SK-N-SH (cell line): ENCODE results near the gene FAM180B. TPM values are rescaled to one million over a fixed set of nuclear protein-coding genes. Genes with fewer than 3 reads are reported as not detected.
A peak's percentile ranks its signal among the peaks of the same experiment; 100 is the strongest.

Source experiments
- CTCF ChIA-PET: fragments of 300-600, 350-600 bp; formaldehyde crosslinking; extraction: SDS; loops from one replicate; lab custom pipeline; 2021; lab: Yijun Ruan, JAX
- POLR2A ChIA-PET: fragments of 350-600 bp; sonication (Branson Sonifier 250); formaldehyde crosslinking; extraction: SDS; loops from one replicate; lab custom pipeline; 2020; ENCODE audit warnings: antibody characterized with exemption, inconsistent platforms; lab: Yijun Ruan, JAX
- DNase-seq: peaks from one replicate; pipeline ENCODE4 v3.0.0; 2012
- H2AFZ ChIP-seq: fragments of 200-600 bp; sonication (generic); 2 replicates; pipeline ENCODE4 v1.8.1; 2016; ENCODE audit warnings: antibody characterized with exemption, mild to moderate bottlenecking, low read depth
- H3F3A ChIP-seq: fragments of 200-600 bp; sonication (generic); replicated peaks from 2 replicates; pipeline ENCODE3; 2016; ENCODE audit warnings: antibody characterized with exemption, mild to moderate bottlenecking; ENCODE audit not compliant: insufficient read depth
- H3K27ac ChIP-seq, 2 experiments: fragments of 200-500 bp in 1 of 2; fragments of 200-600 bp in 1 of 2; sonication (Bioruptor generic) in 1 of 2; sonication (generic), shearing (Covaris generic) in 1 of 2; 2 replicates each; pipeline versions ENCODE4 v1.5.1 to v1.6.1; 2014 to 2016; ENCODE audit warnings: low read depth in 2 of 2, inconsistent platforms in 1 of 2, low read length in 1 of 2, mild to moderate bottlenecking in 1 of 2, mixed read lengths in 1 of 2
- H3K27me3 ChIP-seq: fragments of 200-600 bp; sonication (generic), shearing (Covaris generic); 2 replicates; pipeline ENCODE4 v1.6.1; 2016; ENCODE audit warnings: mixed run types; ENCODE audit not compliant: insufficient read depth
- H3K36me3 ChIP-seq, 2 experiments: fragments of 200-500 bp in 1 of 2; fragments of 200-600 bp in 1 of 2; sonication (Bioruptor generic) in 1 of 2; sonication (generic) in 1 of 2; replicated peaks in 1 of 2; 2 replicates each; pipeline versions ENCODE3 to v1.5.1; 2014 to 2016; ENCODE audit warnings: low read length in 1 of 2, mild to moderate bottlenecking in 1 of 2; ENCODE audit not compliant: insufficient read depth in 2 of 2, control insufficient read depth in 1 of 2
- H3K4me1 ChIP-seq, 2 experiments: fragments of 200-500 bp in 1 of 2; fragments of 200-600 bp in 1 of 2; sonication (Bioruptor generic) in 1 of 2; sonication (generic), shearing (Covaris generic) in 1 of 2; 2 replicates each; pipeline versions ENCODE4 v1.5.1 to v1.6.1; 2014 to 2016; ENCODE audit warnings: low read depth in 1 of 2, low read length in 1 of 2, mixed run types in 1 of 2; ENCODE audit not compliant: insufficient read depth in 2 of 2, control insufficient read depth in 1 of 2
- H3K4me2 ChIP-seq: fragments of 200-600 bp; sonication (generic), shearing (Covaris generic); 2 replicates; pipeline ENCODE4 v1.6.1; 2017; ENCODE audit warnings: mixed run types
- H3K4me3 ChIP-seq, 2 experiments: fragments of 200-500 bp in 1 of 2; fragments of 200-600 bp in 1 of 2; sonication (Bioruptor generic) in 1 of 2; sonication (generic), shearing (Covaris generic) in 1 of 2; 2 replicates each; pipeline versions ENCODE4 v1.5.1 to v1.8.1; 2014 to 2016; ENCODE audit warnings: low read depth in 2 of 2, inconsistent platforms in 1 of 2, low read length in 1 of 2, mild to moderate bottlenecking in 1 of 2, mixed read lengths in 1 of 2, moderate library complexity in 1 of 2
- H3K79me2 ChIP-seq: fragments of 200-600 bp; sonication (generic); 2 replicates; pipeline ENCODE4 v1.8.1; 2017; ENCODE audit warnings: mild to moderate bottlenecking; ENCODE audit not compliant: insufficient read depth
- H3K9ac ChIP-seq: fragments of 200-600 bp; sonication (generic); 2 replicates; pipeline ENCODE4 v1.6.1; 2017; ENCODE audit warnings: mixed run types
- H3K9me2 ChIP-seq: fragments of 200-600 bp; sonication (generic); 2 replicates; pipeline ENCODE4 v1.6.1; 2017; ENCODE audit warnings: mixed run types
- H3K9me3 ChIP-seq: fragments of 200-600 bp; sonication (generic); 2 replicates; pipeline ENCODE4 v1.6.1; 2017; ENCODE audit warnings: mixed run types, mild to moderate bottlenecking, moderate library complexity
- H4K20me1 ChIP-seq: fragments of 200-600 bp; sonication (generic); 2 replicates; pipeline ENCODE4 v1.6.1; 2017; ENCODE audit warnings: mild to moderate bottlenecking, mixed run types; ENCODE audit not compliant: insufficient read depth
- CHD2 ChIP-seq: fragments of 150-350 bp; IDR thresholded peaks from 2 replicates; pipeline ENCODE4 v1.6.1; 2018; ENCODE audit warnings: low read length; ENCODE audit not compliant: partially characterized antibody
- ELF1 ChIP-seq: IDR thresholded peaks from 2 replicates; pipeline ENCODE4 v1.4.0; 2012
- FOSL2 ChIP-seq: IDR thresholded peaks from 2 replicates; pipeline ENCODE4 v1.4.0; 2012; ENCODE audit warnings: low read depth, mild to moderate bottlenecking, moderate library complexity, borderline replicate concordance
- JUND ChIP-seq: IDR thresholded peaks from 2 replicates; pipeline ENCODE4 v1.4.0; 2012
- MXI1 ChIP-seq: IDR thresholded peaks from 2 replicates; pipeline ENCODE4 v1.6.1; 2012; ENCODE audit warnings: mild to moderate bottlenecking, low read depth, low read length, improper control_type of control experiment
- NRF1 ChIP-seq: IDR thresholded peaks from 2 replicates; pipeline ENCODE4 v1.6.1; 2012; ENCODE audit warnings: low read depth, mild to moderate bottlenecking, low read length
- POLR2AphosphoS5 ChIP-seq: IDR thresholded peaks from 2 replicates; pipeline ENCODE4 v1.6.1; 2012; ENCODE audit warnings: low read depth, low read length
- RFX5 ChIP-seq: IDR thresholded peaks from 2 replicates; pipeline ENCODE4 v1.6.1; 2012; ENCODE audit warnings: mild to moderate bottlenecking, improper control_type of control experiment, low read length
- SIN3A ChIP-seq: IDR thresholded peaks from 2 replicates; pipeline ENCODE4 v1.6.1; 2012; ENCODE audit warnings: low read depth, mild to moderate bottlenecking, low read length, moderate library complexity, borderline replicate concordance
- TAF1 ChIP-seq: IDR thresholded peaks from 2 replicates; pipeline ENCODE4 v1.6.1; 2012; ENCODE audit warnings: low read depth, mild to moderate bottlenecking, low read length, moderate library complexity, borderline replicate concordance
- YY1 ChIP-seq: IDR thresholded peaks from 2 replicates; pipeline ENCODE4 v1.4.0; 2012; ENCODE audit warnings: low read depth, mild to moderate bottlenecking
- WGBS: methylation state at CpG from one replicate; pipeline ENCODE4 v1.1.6; 2017; ENCODE audit warnings: low lambda C conversion rate; 5-methylcytosine and 5-hydroxymethylcytosine counted together
- polyA plus RNA-seq, 3 experiments: library from polyadenylated mRNA; depleted of rRNA; stranded (reverse); fragments of >200 nt; gene quantifications; 2 replicates each; pipeline ENCODE4 v1.2.3, GENCODE V29; 2012
- TF ChIP-seq, protein P1 (sequence below): fragments of 150-350 bp; IDR thresholded peaks from 2 replicates; pipeline ENCODE4 v1.6.1; 2016; ENCODE audit warnings: mild to moderate bottlenecking, low read depth, low read length
- TF ChIP-seq, protein P2 (sequence below): IDR thresholded peaks from 2 replicates; pipeline ENCODE4 v1.4.0; 2012; ENCODE audit warnings: low read depth, borderline replicate concordance
- TF ChIP-seq, protein P3 (sequence below): fragments of 200-600 bp; sonication (generic); IDR thresholded peaks from 2 replicates; pipeline ENCODE4 v1.6.1; 2017; ENCODE audit warnings: antibody characterized with exemption, mild to moderate bottlenecking, moderate library complexity
- TF ChIP-seq, protein P4 (sequence below): IDR thresholded peaks from 2 replicates; pipeline ENCODE4 v1.4.0; 2012; ENCODE audit warnings: low read depth

Gene FAM180B
- polyA plus RNA-seq, 1 of the 3 experiments (the other 2 are of a cell fraction), result not detected

DNA sequence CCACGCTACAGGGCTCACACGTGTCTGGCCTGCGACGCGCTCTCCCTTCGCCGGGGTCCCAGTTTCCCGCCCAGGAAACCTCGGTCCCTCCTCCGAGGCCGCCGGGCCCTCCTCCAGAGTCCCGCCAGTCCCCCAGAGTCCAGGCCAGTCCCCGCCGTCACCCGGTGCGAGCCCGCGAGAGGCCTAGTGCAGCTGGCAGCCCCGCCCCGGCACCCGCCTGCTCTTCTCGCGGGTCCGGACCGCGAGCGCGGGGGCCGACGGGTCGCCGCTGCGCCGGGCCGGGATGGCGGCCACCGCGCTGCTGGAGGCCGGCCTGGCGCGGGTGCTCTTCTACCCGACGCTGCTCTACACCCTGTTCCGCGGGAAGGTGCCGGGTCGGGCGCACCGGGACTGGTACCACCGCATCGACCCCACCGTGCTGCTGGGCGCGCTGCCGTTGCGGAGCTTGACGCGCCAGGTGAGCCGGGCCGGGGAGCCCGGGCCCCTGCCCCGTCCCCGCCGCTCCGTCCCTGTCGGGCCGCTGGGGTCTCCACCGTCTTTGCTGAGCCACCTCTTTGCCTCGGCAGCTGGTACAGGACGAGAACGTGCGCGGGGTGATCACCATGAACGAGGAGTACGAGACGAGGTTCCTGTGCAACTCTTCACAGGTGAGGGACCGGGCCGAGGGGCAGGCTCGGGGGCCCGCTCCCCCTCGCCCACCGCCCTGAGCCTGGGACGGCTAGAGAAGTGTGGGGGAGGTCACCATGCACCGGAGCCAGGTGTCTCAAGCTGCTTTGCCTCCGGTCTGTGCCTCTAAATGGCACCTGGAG lies 20.9 kb upstream of the FAM180B start, which contains the start of gene PTPMT1:
Gene PTPMT1 (plus strand): TSS at position 260 of the 809 bp plus-strand sequence. CDS start 24 bp downstream, at position 284.
- Histone ChIP-seq H3K27me3 (no peaks in the 10 kb centered on the region), H3K9ac (peak within 1 kb of the TSS; percentile 96), H3K9me3 (no peaks in the 10 kb centered on the region), H3K4me1 (peaks cover 0 to 3% of the 10 kb centered on the region in 2 experiments; a peak in 3 of 4 replicates), H3F3A (no peaks in the 10 kb centered on the region), H3K27ac (peak within 1 kb of the TSS; percentile 38 to 40; a peak in 3 of 4 replicates), H2AFZ (peak within 1 kb of the TSS; percentile 98), H4K20me1 (no peaks in the 10 kb centered on the region), H3K79me2 (peaks cover 59% of the 10 kb centered on the region), H3K9me2 (no peaks in the 10 kb centered on the region), H3K4me2 (peak within 1 kb of the TSS; percentile 97), H3K36me3 (peaks cover 0 to 4% of the 10 kb centered on the region in 2 experiments), H3K4me3 (peak within 1 kb of the TSS; percentile 68 to 97)
- TF ChIP-seq, protein P1, sequence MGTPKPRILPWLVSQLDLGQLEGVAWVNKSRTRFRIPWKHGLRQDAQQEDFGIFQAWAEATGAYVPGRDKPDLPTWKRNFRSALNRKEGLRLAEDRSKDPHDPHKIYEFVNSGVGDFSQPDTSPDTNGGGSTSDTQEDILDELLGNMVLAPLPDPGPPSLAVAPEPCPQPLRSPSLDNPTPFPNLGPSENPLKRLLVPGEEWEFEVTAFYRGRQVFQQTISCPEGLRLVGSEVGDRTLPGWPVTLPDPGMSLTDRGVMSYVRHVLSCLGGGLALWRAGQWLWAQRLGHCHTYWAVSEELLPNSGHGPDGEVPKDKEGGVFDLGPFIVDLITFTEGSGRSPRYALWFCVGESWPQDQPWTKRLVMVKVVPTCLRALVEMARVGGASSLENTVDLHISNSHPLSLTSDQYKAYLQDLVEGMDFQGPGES, result no peak
- TF ChIP-seq, protein P2, sequence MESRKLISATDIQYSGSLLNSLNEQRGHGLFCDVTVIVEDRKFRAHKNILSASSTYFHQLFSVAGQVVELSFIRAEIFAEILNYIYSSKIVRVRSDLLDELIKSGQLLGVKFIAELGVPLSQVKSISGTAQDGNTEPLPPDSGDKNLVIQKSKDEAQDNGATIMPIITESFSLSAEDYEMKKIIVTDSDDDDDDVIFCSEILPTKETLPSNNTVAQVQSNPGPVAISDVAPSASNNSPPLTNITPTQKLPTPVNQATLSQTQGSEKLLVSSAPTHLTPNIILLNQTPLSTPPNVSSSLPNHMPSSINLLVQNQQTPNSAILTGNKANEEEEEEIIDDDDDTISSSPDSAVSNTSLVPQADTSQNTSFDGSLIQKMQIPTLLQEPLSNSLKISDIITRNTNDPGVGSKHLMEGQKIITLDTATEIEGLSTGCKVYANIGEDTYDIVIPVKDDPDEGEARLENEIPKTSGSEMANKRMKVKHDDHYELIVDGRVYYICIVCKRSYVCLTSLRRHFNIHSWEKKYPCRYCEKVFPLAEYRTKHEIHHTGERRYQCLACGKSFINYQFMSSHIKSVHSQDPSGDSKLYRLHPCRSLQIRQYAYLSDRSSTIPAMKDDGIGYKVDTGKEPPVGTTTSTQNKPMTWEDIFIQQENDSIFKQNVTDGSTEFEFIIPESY, result peak; percentile 94
- TF ChIP-seq SIN3A (peak; percentile 32; the same call in 1 of the 2 replicates), RFX5 (no peak), FOSL2 (no peak), YY1 (peak; percentile 68), CHD2 (peak; percentile 98), TAF1 (peak; percentile 64; the same call in 1 of the 2 replicates), MXI1 (peak; percentile 78), ELF1 (no peak), NRF1 (no peak), POLR2AphosphoS5 (peak; percentile 50), JUND (no peak)
- TF ChIP-seq, protein P3, sequence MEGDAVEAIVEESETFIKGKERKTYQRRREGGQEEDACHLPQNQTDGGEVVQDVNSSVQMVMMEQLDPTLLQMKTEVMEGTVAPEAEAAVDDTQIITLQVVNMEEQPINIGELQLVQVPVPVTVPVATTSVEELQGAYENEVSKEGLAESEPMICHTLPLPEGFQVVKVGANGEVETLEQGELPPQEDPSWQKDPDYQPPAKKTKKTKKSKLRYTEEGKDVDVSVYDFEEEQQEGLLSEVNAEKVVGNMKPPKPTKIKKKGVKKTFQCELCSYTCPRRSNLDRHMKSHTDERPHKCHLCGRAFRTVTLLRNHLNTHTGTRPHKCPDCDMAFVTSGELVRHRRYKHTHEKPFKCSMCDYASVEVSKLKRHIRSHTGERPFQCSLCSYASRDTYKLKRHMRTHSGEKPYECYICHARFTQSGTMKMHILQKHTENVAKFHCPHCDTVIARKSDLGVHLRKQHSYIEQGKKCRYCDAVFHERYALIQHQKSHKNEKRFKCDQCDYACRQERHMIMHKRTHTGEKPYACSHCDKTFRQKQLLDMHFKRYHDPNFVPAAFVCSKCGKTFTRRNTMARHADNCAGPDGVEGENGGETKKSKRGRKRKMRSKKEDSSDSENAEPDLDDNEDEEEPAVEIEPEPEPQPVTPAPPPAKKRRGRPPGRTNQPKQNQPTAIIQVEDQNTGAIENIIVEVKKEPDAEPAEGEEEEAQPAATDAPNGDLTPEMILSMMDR, result no peak
- TF ChIP-seq, protein P4, sequence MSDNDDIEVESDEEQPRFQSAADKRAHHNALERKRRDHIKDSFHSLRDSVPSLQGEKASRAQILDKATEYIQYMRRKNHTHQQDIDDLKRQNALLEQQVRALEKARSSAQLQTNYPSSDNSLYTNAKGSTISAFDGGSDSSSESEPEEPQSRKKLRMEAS, result peak; percentile 83
- ChIA-PET POLR2A (interaction anchor here (1.0 to 3.7 kb wide), 5 partner anchors 12 to 67 kb away, joined by 3 to 18 read pairs (median 4); partner anchors contain the start of genes CELF1, KBTBD4 and NDUFS3), CTCF (interaction anchor here (0.6 to 4.0 kb wide), 6 partner anchors 11 to 516 kb away, joined by 3 to 21 read pairs (median 4); partner anchors contain the start of gene CELF1)
- 4% methylated on average over 22 of the region's 86 CpGs for WGBS
- peak; percentile 94 for DNase-seq
